ENCODE measurements around the gene FNIP2. TPM values are rescaled to one million over a fixed set of nuclear protein-coding genes. Genes with fewer than 3 reads are reported as not detected.
A peak's percentile ranks its signal among the peaks of the same experiment; 100 is the strongest.
"Not testable (repeated sequence)": the region's sequence is repeated elsewhere in the genome, so short reads cannot be mapped to it uniquely, and the experiment has no call there.

Gene FNIP2
- total and polyA plus RNA-seq, 12 donors: 8.5 to 89.7 (median 47.0) TPM

- no peak for DNase-seq
- Histone ChIP-seq H3K4me1 (peaks cover 6 to 30% (median 15%) of the 10 kb centered on the region in 9 donors), H3K36me3 (no peaks in the 10 kb centered on the region), H3K27me3 (no peaks in the 10 kb centered on the region), H3K9me3 (peaks cover 0 to 13% (median 0%) of the 10 kb centered on the region in 11 donors), H3K27ac (peak overlapping the region in 3 of 10 donors; percentile 11 to 57 (median 16)), H3K4me3 (no peak overlapping the region)
- peak; percentile 47 to 70 (median 62) for ATAC-seq
- TF ChIP-seq CTCF (IDR thresholded peaks at IDR 0.05): no peak
- intact Hi-C loops (cut with DNase I): no loop called here
- 83 to 87% methylated on average over 2 of the region's 2 CpGs for WGBS, 2 donors
These were observed 146.9 kb downstream of the FNIP2 start for GRCh38 chr4:158915683-158916241.

- ATAC-seq; H3K4me3 ChIP-seq; H3K36me3 ChIP-seq; H3K27ac ChIP-seq; intact Hi-C loops (cut with DNase I); DNase-seq; H3K27me3 ChIP-seq: not testable (repeated sequence)
- peaks cover 0 to 24% (median 0%) of the 10 kb centered on the region in 11 donors for H3K9me3 ChIP-seq
- 80 to 92% methylated on average over 8 of the region's 8 CpGs for WGBS, 2 donors
- peaks cover 2 to 10% (median 6%) of the 10 kb centered on the region in 9 donors for H3K4me1 ChIP-seq
These were observed 151.7 kb downstream of the FNIP2 start for GRCh38 chr4:158920452-158920996.

- H3K36me3 ChIP-seq; DNase-seq; H3K27ac ChIP-seq; H3K4me1 ChIP-seq; intact Hi-C loops (cut with DNase I); H3K4me3 ChIP-seq; ATAC-seq; H3K27me3 ChIP-seq; H3K9me3 ChIP-seq: not testable (repeated sequence)
- 96 to 98% methylated on average over 19 of the region's 19 CpGs for WGBS, 2 donors
These were observed 158.9 kb downstream of the FNIP2 start for GRCh38 chr4:158927774-158928173.

- intact Hi-C loops (cut with DNase I): loop anchor here in 1 of 10 donors (10.0 kb wide), 1 partner anchor 65 kb away; no protein-coding TSS in a partner anchor
- H3K36me3 ChIP-seq: no peaks in the 10 kb centered on the region
- H3K4me3 ChIP-seq: peak overlapping the region in 1 of 10 donors; percentile 13
- no peaks in the 10 kb centered on the region for H3K4me1 ChIP-seq
- ATAC-seq (no peak), DNase-seq (no peak)
- H3K9me3 ChIP-seq: peaks cover 0 to 8% (median 0%) of the 10 kb centered on the region in 11 donors
- TF ChIP-seq CTCF (IDR thresholded peaks at IDR 0.05): no peak
- H3K27me3 ChIP-seq: no peaks in the 10 kb centered on the region
- WGBS, 2 donors: 72 to 76% methylated on average over 5 of the region's 5 CpGs
- H3K27ac ChIP-seq: no peak overlapping the region
These were observed 161.3 kb downstream of the FNIP2 start for GRCh38 chr4:158929939-158930638.

GRCh38 chr4:158930639-158930972 is 161.8 kb downstream of the FNIP2 start:
- Histone ChIP-seq H3K27me3 (no peaks in the 10 kb centered on the region), H3K4me1 (peaks cover 0 to 2% (median 0%) of the 10 kb centered on the region in 9 donors), H3K27ac (no peak overlapping the region), H3K36me3 (no peaks in the 10 kb centered on the region), H3K4me3 (no peak overlapping the region), H3K9me3 (peaks cover 0 to 8% (median 0%) of the 10 kb centered on the region in 11 donors)
- TF ChIP-seq CTCF (IDR thresholded peaks at IDR 0.05): no peak
- intact Hi-C loops (cut with DNase I): loop anchor here in 1 of 10 donors (10.0 kb wide), 1 partner anchor 64 kb away; no protein-coding TSS in a partner anchor
- DNase-seq (no peak), ATAC-seq (no peak)

Measured in heart right ventricle (tissue), 16 donors.